Measurements from ENCODE around the gene MPHOSPH9.

DNA sequence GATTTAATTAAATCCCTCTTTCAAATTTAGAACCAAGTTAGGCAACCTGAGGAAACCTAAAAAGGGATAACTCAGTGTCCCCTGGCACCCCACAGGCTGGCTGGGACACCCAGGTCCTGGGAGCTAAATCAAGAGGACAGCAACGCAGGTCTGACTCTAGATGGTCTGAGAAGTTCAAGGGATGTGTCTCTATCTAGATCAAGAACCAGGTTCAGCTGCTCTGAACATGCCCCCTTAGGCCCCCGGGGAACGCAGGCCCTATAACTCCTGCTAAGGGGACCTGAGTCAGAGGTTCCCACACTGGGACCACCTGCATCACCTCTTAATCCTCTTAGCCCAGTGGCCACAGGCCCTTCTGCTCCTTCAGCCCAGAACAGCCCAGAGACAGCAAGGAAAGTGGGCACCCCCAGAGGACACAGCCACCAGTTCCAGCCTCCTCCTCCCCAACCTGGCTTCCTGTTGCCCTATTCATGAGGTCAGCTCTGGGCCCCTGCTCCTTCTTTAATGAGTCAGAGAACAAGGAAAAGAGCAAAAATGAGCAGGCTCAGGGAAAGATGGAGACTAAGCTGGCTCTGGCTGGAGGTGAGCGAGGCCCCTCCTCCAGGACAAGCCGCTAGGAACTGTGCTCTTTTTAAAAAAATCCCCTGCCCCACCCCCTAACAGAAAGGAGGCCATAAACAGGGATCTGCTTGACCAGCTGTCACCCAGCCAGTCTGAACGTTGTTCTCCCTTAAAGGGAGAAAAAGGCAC, 92.8 kb downstream of the MPHOSPH9 start:
- TF ChIP-seq, protein P1, sequence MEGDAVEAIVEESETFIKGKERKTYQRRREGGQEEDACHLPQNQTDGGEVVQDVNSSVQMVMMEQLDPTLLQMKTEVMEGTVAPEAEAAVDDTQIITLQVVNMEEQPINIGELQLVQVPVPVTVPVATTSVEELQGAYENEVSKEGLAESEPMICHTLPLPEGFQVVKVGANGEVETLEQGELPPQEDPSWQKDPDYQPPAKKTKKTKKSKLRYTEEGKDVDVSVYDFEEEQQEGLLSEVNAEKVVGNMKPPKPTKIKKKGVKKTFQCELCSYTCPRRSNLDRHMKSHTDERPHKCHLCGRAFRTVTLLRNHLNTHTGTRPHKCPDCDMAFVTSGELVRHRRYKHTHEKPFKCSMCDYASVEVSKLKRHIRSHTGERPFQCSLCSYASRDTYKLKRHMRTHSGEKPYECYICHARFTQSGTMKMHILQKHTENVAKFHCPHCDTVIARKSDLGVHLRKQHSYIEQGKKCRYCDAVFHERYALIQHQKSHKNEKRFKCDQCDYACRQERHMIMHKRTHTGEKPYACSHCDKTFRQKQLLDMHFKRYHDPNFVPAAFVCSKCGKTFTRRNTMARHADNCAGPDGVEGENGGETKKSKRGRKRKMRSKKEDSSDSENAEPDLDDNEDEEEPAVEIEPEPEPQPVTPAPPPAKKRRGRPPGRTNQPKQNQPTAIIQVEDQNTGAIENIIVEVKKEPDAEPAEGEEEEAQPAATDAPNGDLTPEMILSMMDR (IDR thresholded peaks at IDR 0.05): no peak
- no peak for TF ChIP-seq CREB1 (CRISPR knock-in tag; IDR thresholded peaks at IDR 0.05)
- no peak for TF ChIP-seq JUN (CRISPR knock-in tag; IDR thresholded peaks at IDR 0.05)
- TF ChIP-seq, protein P2, sequence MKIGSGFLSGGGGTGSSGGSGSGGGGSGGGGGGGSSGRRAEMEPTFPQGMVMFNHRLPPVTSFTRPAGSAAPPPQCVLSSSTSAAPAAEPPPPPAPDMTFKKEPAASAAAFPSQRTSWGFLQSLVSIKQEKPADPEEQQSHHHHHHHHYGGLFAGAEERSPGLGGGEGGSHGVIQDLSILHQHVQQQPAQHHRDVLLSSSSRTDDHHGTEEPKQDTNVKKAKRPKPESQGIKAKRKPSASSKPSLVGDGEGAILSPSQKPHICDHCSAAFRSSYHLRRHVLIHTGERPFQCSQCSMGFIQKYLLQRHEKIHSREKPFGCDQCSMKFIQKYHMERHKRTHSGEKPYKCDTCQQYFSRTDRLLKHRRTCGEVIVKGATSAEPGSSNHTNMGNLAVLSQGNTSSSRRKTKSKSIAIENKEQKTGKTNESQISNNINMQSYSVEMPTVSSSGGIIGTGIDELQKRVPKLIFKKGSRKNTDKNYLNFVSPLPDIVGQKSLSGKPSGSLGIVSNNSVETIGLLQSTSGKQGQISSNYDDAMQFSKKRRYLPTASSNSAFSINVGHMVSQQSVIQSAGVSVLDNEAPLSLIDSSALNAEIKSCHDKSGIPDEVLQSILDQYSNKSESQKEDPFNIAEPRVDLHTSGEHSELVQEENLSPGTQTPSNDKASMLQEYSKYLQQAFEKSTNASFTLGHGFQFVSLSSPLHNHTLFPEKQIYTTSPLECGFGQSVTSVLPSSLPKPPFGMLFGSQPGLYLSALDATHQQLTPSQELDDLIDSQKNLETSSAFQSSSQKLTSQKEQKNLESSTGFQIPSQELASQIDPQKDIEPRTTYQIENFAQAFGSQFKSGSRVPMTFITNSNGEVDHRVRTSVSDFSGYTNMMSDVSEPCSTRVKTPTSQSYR (CRISPR knock-in tag; IDR thresholded peaks at IDR 0.05): no peak
- no peak for TF ChIP-seq ZNF396 (CRISPR knock-in tag; IDR thresholded peaks at IDR 0.05; ENCODE audit: borderline replicate concordance)
- no peak for TF ChIP-seq RELA (CRISPR knock-in tag; IDR thresholded peaks at IDR 0.05; ENCODE audit: borderline replicate concordance)
- TF ChIP-seq, protein P3, sequence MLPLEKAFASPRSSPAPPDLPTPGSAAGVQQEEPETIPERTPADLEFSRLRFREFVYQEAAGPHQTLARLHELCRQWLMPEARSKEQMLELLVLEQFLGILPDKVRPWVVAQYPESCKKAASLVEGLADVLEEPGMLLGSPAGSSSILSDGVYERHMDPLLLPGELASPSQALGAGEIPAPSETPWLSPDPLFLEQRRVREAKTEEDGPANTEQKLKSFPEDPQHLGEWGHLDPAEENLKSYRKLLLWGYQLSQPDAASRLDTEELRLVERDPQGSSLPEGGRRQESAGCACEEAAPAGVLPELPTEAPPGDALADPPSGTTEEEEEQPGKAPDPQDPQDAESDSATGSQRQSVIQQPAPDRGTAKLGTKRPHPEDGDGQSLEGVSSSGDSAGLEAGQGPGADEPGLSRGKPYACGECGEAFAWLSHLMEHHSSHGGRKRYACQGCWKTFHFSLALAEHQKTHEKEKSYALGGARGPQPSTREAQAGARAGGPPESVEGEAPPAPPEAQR (CRISPR knock-in tag; IDR thresholded peaks at IDR 0.05): no peak
- TF ChIP-seq, protein P4, sequence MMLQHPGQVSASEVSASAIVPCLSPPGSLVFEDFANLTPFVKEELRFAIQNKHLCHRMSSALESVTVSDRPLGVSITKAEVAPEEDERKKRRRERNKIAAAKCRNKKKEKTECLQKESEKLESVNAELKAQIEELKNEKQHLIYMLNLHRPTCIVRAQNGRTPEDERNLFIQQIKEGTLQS (CRISPR knock-in tag; conservative IDR thresholded peaks at IDR 0.05): no peak
- TF ChIP-seq, protein P5, sequence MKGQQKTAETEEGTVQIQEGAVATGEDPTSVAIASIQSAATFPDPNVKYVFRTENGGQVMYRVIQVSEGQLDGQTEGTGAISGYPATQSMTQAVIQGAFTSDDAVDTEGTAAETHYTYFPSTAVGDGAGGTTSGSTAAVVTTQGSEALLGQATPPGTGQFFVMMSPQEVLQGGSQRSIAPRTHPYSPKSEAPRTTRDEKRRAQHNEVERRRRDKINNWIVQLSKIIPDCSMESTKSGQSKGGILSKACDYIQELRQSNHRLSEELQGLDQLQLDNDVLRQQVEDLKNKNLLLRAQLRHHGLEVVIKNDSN (CRISPR knock-in tag; IDR thresholded peaks at IDR 0.05): no peak
- TF ChIP-seq NR2C2 (CRISPR knock-in tag; IDR thresholded peaks at IDR 0.05): no peak
- TF ChIP-seq, protein P6, sequence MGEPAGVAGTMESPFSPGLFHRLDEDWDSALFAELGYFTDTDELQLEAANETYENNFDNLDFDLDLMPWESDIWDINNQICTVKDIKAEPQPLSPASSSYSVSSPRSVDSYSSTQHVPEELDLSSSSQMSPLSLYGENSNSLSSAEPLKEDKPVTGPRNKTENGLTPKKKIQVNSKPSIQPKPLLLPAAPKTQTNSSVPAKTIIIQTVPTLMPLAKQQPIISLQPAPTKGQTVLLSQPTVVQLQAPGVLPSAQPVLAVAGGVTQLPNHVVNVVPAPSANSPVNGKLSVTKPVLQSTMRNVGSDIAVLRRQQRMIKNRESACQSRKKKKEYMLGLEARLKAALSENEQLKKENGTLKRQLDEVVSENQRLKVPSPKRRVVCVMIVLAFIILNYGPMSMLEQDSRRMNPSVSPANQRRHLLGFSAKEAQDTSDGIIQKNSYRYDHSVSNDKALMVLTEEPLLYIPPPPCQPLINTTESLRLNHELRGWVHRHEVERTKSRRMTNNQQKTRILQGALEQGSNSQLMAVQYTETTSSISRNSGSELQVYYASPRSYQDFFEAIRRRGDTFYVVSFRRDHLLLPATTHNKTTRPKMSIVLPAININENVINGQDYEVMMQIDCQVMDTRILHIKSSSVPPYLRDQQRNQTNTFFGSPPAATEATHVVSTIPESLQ (CRISPR knock-in tag; IDR thresholded peaks at IDR 0.05): no peak
- TF ChIP-seq ZNF671 (CRISPR knock-in tag; IDR thresholded peaks at IDR 0.05): no peak
- no peak for TF ChIP-seq SMAD3 (CRISPR knock-in tag; IDR thresholded peaks at IDR 0.05; ENCODE audit: borderline replicate concordance)
- TF ChIP-seq ATF1 (CRISPR knock-in tag; IDR thresholded peaks at IDR 0.05): no peak
